Kidney (tissue), 14 donors: Measurements from ENCODE around the gene ZBTB16. TPM values are rescaled to one million over a fixed set of nuclear protein-coding genes. Genes with fewer than 3 reads are reported as not detected.

Experiments
- DNase-seq, 5 donors: peaks; one replicate each; pipeline ENCODE4 v3.0.0-alpha.2; 2013 to 2020
- FAIRE-seq: peaks from 2 replicates; lab custom pipeline; 2012; peaks lifted over from hg19 to GRCh38; lab: Jason Lieb, UNC
- H3K27ac ChIP-seq, 2 donors: one replicate each; pipeline ENCODE4 v1.7.0; 2013; ENCODE audit warnings: low read depth in 2 of 2, low read length in 2 of 2, inconsistent platforms in 1 of 2
- H3K27me3 ChIP-seq: one replicate; pipeline ENCODE4 v1.7.1; 2013; ENCODE audit warnings: low read length, inconsistent platforms; ENCODE audit not compliant: control insufficient read depth, insufficient read depth
- H3K36me3 ChIP-seq, 3 donors: one replicate each; pipeline versions ENCODE4 v1.7.0 to v1.7.1; 2013; ENCODE audit warnings: low read length in 3 of 3, control low read depth in 1 of 3, inconsistent platforms in 1 of 3; ENCODE audit not compliant: insufficient read depth in 3 of 3, control insufficient read depth in 2 of 3
- H3K4me1 ChIP-seq, 3 donors: one replicate each; pipeline versions ENCODE4 v1.7.0 to v1.7.1; 2013; ENCODE audit warnings: low read length in 3 of 3, inconsistent platforms in 1 of 3, low read depth in 1 of 3; ENCODE audit not compliant: control insufficient read depth in 2 of 3, insufficient read depth in 2 of 3
- H3K4me3 ChIP-seq, 3 donors: one replicate each; pipeline versions ENCODE4 v1.7.0 to v1.8.1; 2013; ENCODE audit warnings: low read length in 3 of 3, control low read depth in 1 of 3, inconsistent platforms in 1 of 3
- H3K9ac ChIP-seq, 3 donors: one replicate each; pipeline versions ENCODE4 v1.7.0 to v1.7.1; 2013; ENCODE audit warnings: low read length in 3 of 3, control low read depth in 1 of 3, inconsistent platforms in 1 of 3
- H3K9me3 ChIP-seq, 3 donors: one replicate each; pipeline versions ENCODE4 v1.7.0 to v1.7.1; 2013; ENCODE audit warnings: low read length in 3 of 3, control low read depth in 1 of 3, inconsistent platforms in 1 of 3; ENCODE audit not compliant: control insufficient read depth in 2 of 3, insufficient read depth in 1 of 3
- intact Hi-C: fragments of 100-400 bp; cut with DNase I; formaldehyde crosslinking; loops from one replicate; pipeline ENCODE4 v1.11.1; 2022
- polyA plus RNA-seq: library from polyadenylated mRNA; stranded (reverse); fragments of 350-450 nt; fragmentation: Illumina TruSeq; extraction: RNeasy Lipid Tissue Mini Kit (QIAGEN cat#74804); gene quantifications from one replicate; pipeline ENCODE4 v1.2.3, GENCODE V29; 2014; ENCODE audit warnings: low read depth, low replicate concordance; ENCODE audit not compliant: insufficient read depth
- total RNA-seq: library from RNA; stranded (reverse); fragmentation: NEBNext Ultra II Directional; extraction: Animal tissue kit (Norgen Biotek cat#: 25700); gene quantifications from one replicate; pipeline ENCODE4 v1.2.1, GENCODE V29; 2021
- TF ChIP-seq, protein P1 (sequence below): IDR thresholded peaks from 3 replicates; pipeline ENCODE4 v1.5.1; 2012; ENCODE audit warnings: mild to moderate bottlenecking, moderate library complexity, borderline replicate concordance; ENCODE audit not compliant: insufficient read depth; ENCODE audit errors: extremely low read depth
- donor health status: control.
- donor health status: control.
- donor health status: control.
- donor health status: control.
- donor health status: control.
- donor health status: DM: yes; HTN: yes; CAD: no.
- donor health status: Normal renal cell carcinoma (clear cell type).

Gene ZBTB16
- total and polyA plus RNA-seq, 2 donors from 2014 or later: 2.5 to 126 TPM

DNA sequence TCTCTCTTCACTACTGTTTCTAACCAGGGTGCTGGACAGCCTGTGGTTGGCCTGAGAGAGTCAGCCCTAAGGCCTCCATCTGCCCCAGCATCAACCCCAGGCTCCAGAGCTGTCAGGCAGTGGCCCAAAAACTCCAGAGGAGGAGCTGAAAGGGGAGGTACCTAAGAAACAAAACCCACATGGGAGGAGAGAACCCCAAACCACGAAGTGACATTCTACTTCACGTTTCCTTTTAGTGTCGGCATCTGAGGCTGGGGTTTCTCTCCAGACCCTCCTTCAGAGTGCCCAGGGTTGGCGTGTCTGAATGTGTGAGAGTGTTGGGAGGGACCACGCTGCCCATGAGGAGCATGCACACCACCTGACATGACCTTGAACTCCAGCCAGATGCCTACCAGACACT lies 166.8 kb downstream of the ZBTB16 start:
- Histone ChIP-seq H3K27ac (no peak overlapping the region), H3K9me3 (no peaks in the 10 kb centered on the region), H3K9ac (no peak overlapping the region), H3K27me3 (peaks cover 3% of the 10 kb centered on the region), H3K4me3 (no peak overlapping the region), H3K4me1 (peaks cover 0 to 2% (median 0%) of the 10 kb centered on the region in 3 donors), H3K36me3 (peaks cover 0 to 13% (median 0%) of the 10 kb centered on the region in 3 donors)
- FAIRE-seq (no peak), DNase-seq (no peak)
- TF ChIP-seq, protein P1, sequence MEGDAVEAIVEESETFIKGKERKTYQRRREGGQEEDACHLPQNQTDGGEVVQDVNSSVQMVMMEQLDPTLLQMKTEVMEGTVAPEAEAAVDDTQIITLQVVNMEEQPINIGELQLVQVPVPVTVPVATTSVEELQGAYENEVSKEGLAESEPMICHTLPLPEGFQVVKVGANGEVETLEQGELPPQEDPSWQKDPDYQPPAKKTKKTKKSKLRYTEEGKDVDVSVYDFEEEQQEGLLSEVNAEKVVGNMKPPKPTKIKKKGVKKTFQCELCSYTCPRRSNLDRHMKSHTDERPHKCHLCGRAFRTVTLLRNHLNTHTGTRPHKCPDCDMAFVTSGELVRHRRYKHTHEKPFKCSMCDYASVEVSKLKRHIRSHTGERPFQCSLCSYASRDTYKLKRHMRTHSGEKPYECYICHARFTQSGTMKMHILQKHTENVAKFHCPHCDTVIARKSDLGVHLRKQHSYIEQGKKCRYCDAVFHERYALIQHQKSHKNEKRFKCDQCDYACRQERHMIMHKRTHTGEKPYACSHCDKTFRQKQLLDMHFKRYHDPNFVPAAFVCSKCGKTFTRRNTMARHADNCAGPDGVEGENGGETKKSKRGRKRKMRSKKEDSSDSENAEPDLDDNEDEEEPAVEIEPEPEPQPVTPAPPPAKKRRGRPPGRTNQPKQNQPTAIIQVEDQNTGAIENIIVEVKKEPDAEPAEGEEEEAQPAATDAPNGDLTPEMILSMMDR: no peak
- intact Hi-C loops: no loop called here

DNA sequence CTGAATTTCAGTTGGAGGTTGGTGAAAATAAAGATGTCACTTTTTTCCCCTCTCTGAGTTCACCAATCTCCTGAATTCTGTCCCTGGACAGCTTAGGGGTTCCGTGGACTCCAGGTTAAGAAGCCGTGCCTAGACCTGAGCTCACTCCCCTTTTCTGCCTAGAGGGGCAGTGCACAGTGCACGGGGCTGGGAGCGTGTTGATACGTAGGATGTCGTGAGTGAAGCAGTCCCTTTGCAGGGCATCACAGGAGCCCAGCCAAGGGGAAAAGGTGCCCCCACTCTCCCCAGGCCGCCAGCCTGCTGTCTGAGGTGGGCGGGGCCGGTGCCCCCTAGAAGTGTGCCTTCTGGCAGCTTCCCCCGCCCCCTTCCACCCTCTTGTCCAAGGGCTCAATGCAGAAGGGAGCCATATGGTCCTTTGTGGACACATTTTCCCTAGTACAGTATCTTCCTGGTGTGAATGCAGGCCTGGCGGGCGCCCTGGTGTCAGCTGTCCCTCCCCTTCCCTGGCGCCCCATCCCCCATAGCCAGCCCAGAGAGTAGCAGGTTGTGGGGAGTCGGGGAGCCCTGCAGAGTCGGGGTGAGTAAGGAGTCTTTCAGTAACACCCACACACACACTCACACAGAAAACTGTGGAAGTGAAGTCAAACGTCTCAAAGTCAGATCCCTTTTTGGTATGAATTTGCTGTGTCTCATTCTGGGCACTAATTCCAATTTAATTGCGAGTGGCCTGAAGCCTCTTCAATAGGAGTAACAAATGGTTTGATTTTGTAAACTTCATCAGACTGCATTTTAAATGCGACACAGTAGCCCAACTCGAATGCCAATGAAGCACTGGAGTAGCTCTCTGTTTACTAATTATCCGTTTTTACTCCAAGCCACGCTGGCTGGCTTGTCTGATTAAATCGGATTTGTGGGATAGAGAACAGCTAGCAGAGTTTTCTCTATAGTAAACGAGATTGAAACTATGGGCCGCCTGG lies 169.2 kb downstream of the ZBTB16 start:
- intact Hi-C loops: no loop called here
- FAIRE-seq (no peak), DNase-seq (peak in 2 of 5 donors; percentile 43 to 59)
- peaks cover 0 to 8% (median 0%) of the 10 kb centered on the region in 3 donors for H3K36me3 ChIP-seq
- H3K27me3 ChIP-seq: peaks cover 6% of the 10 kb centered on the region
- peaks cover 0 to 2% (median 0%) of the 10 kb centered on the region in 3 donors for H3K4me1 ChIP-seq
- H3K27ac ChIP-seq: no peak overlapping the region
- no peaks in the 10 kb centered on the region for H3K9me3 ChIP-seq
- no peak overlapping the region for H3K4me3 ChIP-seq
- TF ChIP-seq, protein P1: no peak
- no peak overlapping the region for H3K9ac ChIP-seq

DNA sequence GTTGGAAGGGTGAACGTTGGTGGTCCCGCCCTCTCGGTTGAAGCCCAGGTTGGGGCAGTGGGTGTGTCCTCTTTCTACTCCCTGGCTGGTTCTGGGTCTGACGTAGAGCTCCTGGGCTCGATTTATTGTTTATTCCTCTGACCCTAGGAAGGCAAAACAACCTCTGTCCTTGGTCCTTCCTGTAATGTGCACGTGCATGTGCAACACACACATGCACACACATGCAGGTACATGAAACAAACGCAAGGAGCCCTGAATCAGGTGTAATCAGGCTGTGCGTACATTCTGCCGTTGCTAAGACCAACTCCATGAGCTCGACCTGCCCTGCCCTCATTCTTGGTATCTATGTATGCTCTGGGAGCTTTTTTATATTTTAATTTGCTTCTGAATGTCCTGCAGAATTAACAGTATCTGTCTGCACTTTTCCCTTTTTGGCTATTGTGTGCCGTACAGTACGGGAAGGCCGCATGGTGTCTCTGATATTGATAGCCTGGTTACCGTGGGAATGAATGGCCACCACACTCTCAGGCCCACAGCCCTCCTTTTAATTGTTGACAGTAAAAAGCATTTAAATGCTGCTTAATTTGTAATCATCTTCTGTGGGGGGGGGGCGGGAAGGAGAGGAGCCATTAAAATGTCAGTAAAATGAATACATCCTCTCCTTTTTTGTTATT lies 170.7 kb downstream of the ZBTB16 start:
- H3K9ac ChIP-seq: no peak overlapping the region
- intact Hi-C loops: no loop called here

More for the DNA sequence above, 170.7 kb downstream of the ZBTB16 start:
- no peak for FAIRE-seq
- Histone ChIP-seq H3K27ac (no peak overlapping the region), H3K9me3 (no peaks in the 10 kb centered on the region), H3K27me3 (peaks cover 6% of the 10 kb centered on the region), H3K4me3 (no peak overlapping the region), H3K36me3 (peaks cover 0 to 8% (median 0%) of the 10 kb centered on the region in 3 donors), H3K4me1 (peaks cover 0 to 2% (median 0%) of the 10 kb centered on the region in 3 donors)
- no peak for DNase-seq
- TF ChIP-seq, protein P1: no peak
